HEK293T (cell line): Measurements from ENCODE around the gene DOCK10.

Experiments used
- CTCF ChIA-PET: fragments of 350-600 bp; formaldehyde crosslinking; extraction: SDS; loops from one replicate; lab custom pipeline; 2021; ENCODE audit warnings: antibody characterized with exemption, inconsistent platforms; lab: Yijun Ruan, JAX
- POLR2A ChIA-PET: fragments of 350-600 bp; formaldehyde crosslinking; extraction: SDS; loops from one replicate; lab custom pipeline; 2020; ENCODE audit warnings: antibody characterized with exemption, inconsistent platforms; lab: Yijun Ruan, JAX
- DNase-seq: peaks from one replicate; pipeline ENCODE4 v3.0.0; 2012; ENCODE audit warnings: mixed read lengths; ENCODE audit errors: extremely low spot score
- ARNT ChIP-seq: fragments of 450-650 bp; IDR thresholded peaks from 2 replicates; pipeline ENCODE4 v1.6.1; 2017; ENCODE audit warnings: mild to moderate bottlenecking
- BHLHE40 ChIP-seq: fragments of 450-650 bp; IDR thresholded peaks from 2 replicates; pipeline ENCODE4 v1.6.1; 2016; ENCODE audit warnings: mild to moderate bottlenecking, moderate library complexity, borderline replicate concordance
- CTBP1 ChIP-seq: fragments of 450-650 bp; IDR thresholded peaks from 2 replicates; pipeline ENCODE4 v1.6.1; 2016; ENCODE audit warnings: borderline replicate concordance
- ELF4 ChIP-seq: fragments of 450-650 bp; IDR thresholded peaks from 2 replicates; pipeline ENCODE4 v1.6.1; 2017; ENCODE audit warnings: antibody characterized with exemption
- FOXA1 ChIP-seq: fragments of 450-650 bp; IDR thresholded peaks from 2 replicates; pipeline ENCODE4 v1.6.1; 2016; ENCODE audit warnings: mild to moderate bottlenecking
- FOXK2 ChIP-seq: fragments of 450-650 bp; IDR thresholded peaks from 2 replicates; pipeline ENCODE4 v1.6.1; 2016; ENCODE audit warnings: mild to moderate bottlenecking
- FOXM1 ChIP-seq: fragments of 450-650 bp; IDR thresholded peaks from 2 replicates; pipeline ENCODE4 v1.6.1; 2017; ENCODE audit warnings: mild to moderate bottlenecking, borderline replicate concordance
- HDGF ChIP-seq: fragments of 450-650 bp; IDR thresholded peaks from 2 replicates; pipeline ENCODE4 v1.6.1; 2017; ENCODE audit warnings: antibody characterized with exemption, borderline replicate concordance
- L3MBTL2 ChIP-seq: fragments of 450-650 bp; conservative IDR thresholded peaks from 2 replicates; pipeline ENCODE4 v1.6.1; 2016; ENCODE audit warnings: mild to moderate bottlenecking
- LEF1 ChIP-seq: fragments of 450-650 bp; IDR thresholded peaks from 2 replicates; pipeline ENCODE4 v1.6.1; 2017; ENCODE audit warnings: mild to moderate bottlenecking, borderline replicate concordance
- NFRKB ChIP-seq: fragments of 450-650 bp; IDR thresholded peaks from 2 replicates; pipeline ENCODE4 v1.6.1; 2016; ENCODE audit warnings: mild to moderate bottlenecking, moderate library complexity
- PKNOX1 ChIP-seq: fragments of 450-650 bp; IDR thresholded peaks from 2 replicates; pipeline ENCODE4 v1.6.1; 2016
- SP1 ChIP-seq: fragments of 450-650 bp; IDR thresholded peaks from 2 replicates; pipeline ENCODE4 v1.6.1; 2017
- SUZ12 ChIP-seq: fragments of 450-650 bp; IDR thresholded peaks from 2 replicates; pipeline ENCODE4 v1.6.1; 2016; ENCODE audit warnings: mild to moderate bottlenecking
- TARDBP ChIP-seq: fragments of 450-650 bp; IDR thresholded peaks from 2 replicates; pipeline ENCODE4 v1.6.1; 2016
- ZNF384 ChIP-seq: fragments of 450-650 bp; IDR thresholded peaks from 2 replicates; pipeline ENCODE4 v1.6.1; 2016

The DOCK10 gene

GRCh38 chr2:224927011-224927410 lies 115.3 kb downstream of the DOCK10 start:
- ChIA-PET CTCF (interaction anchor here (0.5 kb wide), 1 partner anchor 11 kb away, joined by 3 read pairs; no protein-coding TSS in a partner anchor), POLR2A (no interaction called here)
- TF ChIP-seq ELF4 (no peak), ZNF384 (no peak), FOXM1 (no peak), L3MBTL2 (no peak), PKNOX1 (no peak), CTBP1 (no peak), LEF1 (no peak), SP1 (no peak)
- no peak for DNase-seq

GRCh38 chr2:224925810-224926100 lies 116.5 kb downstream of the DOCK10 start:
- DNase-seq: no peak
- CTCF ChIA-PET: no interaction called here
- POLR2A ChIA-PET: no interaction called here
- TF ChIP-seq HDGF (no peak), FOXM1 (no peak), SUZ12 (no peak)

GRCh38 chr2:224925061-224925809 lies 117.0 kb downstream of the DOCK10 start:
- no peak for TF ChIP-seq ARNT
- no peak for TF ChIP-seq NFRKB
- no peak for TF ChIP-seq SUZ12
- no peak for TF ChIP-seq FOXK2
- no peak for TF ChIP-seq LEF1
- TF ChIP-seq SP1: no peak
- no peak for TF ChIP-seq FOXA1
- DNase-seq: no peak
- POLR2A ChIA-PET: no interaction called here
- CTCF ChIA-PET: no interaction called here

- POLR2A ChIA-PET: no interaction called here
- CTCF ChIA-PET: no interaction called here
- DNase-seq: no peak
- TF ChIP-seq LEF1 (no peak), HDGF (no peak)
Observed at GRCh38 chr2:224924631-224925030, 117.6 kb downstream of the DOCK10 start.

- POLR2A ChIA-PET: no interaction called here
- TF ChIP-seq HDGF (no peak), ARNT (no peak), PKNOX1 (no peak), ELF4 (no peak), SP1 (no peak), FOXK2 (no peak)
- no peak for DNase-seq
- CTCF ChIA-PET: no interaction called here
Observed at GRCh38 chr2:224922142-224922727, 120.0 kb downstream of the DOCK10 start.

- TF ChIP-seq ARNT (no peak), CTBP1 (no peak), SP1 (no peak), NFRKB (no peak), ELF4 (no peak), TARDBP (no peak), FOXA1 (no peak), L3MBTL2 (no peak), HDGF (no peak), LEF1 (no peak), BHLHE40 (no peak), ZNF384 (no peak), SUZ12 (no peak), FOXM1 (no peak), FOXK2 (no peak), PKNOX1 (no peak)
- ChIA-PET CTCF (no interaction called here), POLR2A (no interaction called here)
- DNase-seq: no peak
Observed at GRCh38 chr2:224919472-224920110, 122.7 kb downstream of the DOCK10 start.
